SK-N-SH (cell line): Measurements from ENCODE around the gene PIP5K1B.

Experiments
- GATA2 ChIP-seq: sonication (generic); formaldehyde crosslinking; IDR thresholded peaks from 2 replicates; pipeline ENCODE4 v1.5.0; 2020; ENCODE audit warnings: mild to moderate bottlenecking, missing genetic modification reagents
- IRF3 ChIP-seq: fragments of 150-350 bp; IDR thresholded peaks from 2 replicates; pipeline ENCODE4 v1.6.1; 2016; ENCODE audit warnings: mild to moderate bottlenecking, low read depth, low read length
- JUND ChIP-seq: IDR thresholded peaks from 2 replicates; pipeline ENCODE4 v1.4.0; 2012
- MAX ChIP-seq: IDR thresholded peaks from 2 replicates; pipeline ENCODE4 v1.4.0; 2012; ENCODE audit warnings: low read depth
- RAD21 ChIP-seq: IDR thresholded peaks from 2 replicates; pipeline ENCODE4 v1.6.1; 2012; ENCODE audit warnings: mild to moderate bottlenecking, low read length
- SIN3A ChIP-seq: IDR thresholded peaks from 2 replicates; pipeline ENCODE4 v1.6.1; 2012; ENCODE audit warnings: low read depth, mild to moderate bottlenecking, low read length, moderate library complexity, borderline replicate concordance
- SMC3 ChIP-seq: IDR thresholded peaks from 2 replicates; pipeline ENCODE4 v1.6.1; 2012; ENCODE audit warnings: low read depth, low read length, improper control_type of control experiment
- TAF1 ChIP-seq: IDR thresholded peaks from 2 replicates; pipeline ENCODE4 v1.6.1; 2012; ENCODE audit warnings: low read depth, mild to moderate bottlenecking, low read length, moderate library complexity, borderline replicate concordance
- USF1 ChIP-seq: IDR thresholded peaks from 2 replicates; pipeline ENCODE4 v1.4.0; 2012; ENCODE audit warnings: low read depth, borderline replicate concordance
- TF ChIP-seq, protein P1 (sequence below): IDR thresholded peaks from 2 replicates; pipeline ENCODE4; 2012
- TF ChIP-seq, protein P2 (sequence below): fragments of 200-600 bp; sonication (generic); IDR thresholded peaks from 2 replicates; pipeline ENCODE4 v1.6.1; 2017; ENCODE audit warnings: antibody characterized with exemption, mild to moderate bottlenecking, moderate library complexity

DNA sequence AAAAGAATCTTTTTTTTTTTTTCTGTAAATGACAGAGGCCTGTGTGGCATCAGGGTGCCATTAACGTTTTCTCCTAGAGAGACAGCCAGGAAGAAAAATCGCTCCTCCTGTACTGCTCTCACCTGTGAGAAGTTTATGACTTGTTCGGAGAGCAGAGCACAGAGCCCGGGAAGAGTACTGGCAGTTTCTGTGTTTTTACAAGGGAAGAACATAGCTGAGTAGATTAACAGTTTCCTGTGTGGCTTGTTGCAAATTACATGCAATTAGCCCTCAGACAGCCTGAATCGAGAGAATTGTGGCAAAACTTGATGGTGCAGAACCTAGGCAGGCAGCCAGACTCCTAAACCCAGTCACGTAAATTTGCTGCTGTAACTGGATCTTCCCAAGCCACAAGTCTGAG is 276.7 kb downstream of the PIP5K1B start:
- no peak for TF ChIP-seq TAF1
- TF ChIP-seq, protein P1, sequence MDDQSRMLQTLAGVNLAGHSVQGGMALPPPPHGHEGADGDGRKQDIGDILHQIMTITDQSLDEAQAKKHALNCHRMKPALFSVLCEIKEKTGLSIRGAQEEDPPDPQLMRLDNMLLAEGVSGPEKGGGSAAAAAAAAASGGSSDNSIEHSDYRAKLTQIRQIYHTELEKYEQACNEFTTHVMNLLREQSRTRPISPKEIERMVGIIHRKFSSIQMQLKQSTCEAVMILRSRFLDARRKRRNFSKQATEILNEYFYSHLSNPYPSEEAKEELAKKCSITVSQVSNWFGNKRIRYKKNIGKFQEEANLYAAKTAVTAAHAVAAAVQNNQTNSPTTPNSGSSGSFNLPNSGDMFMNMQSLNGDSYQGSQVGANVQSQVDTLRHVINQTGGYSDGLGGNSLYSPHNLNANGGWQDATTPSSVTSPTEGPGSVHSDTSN: no peak
- TF ChIP-seq USF1: no peak
- TF ChIP-seq, protein P2, sequence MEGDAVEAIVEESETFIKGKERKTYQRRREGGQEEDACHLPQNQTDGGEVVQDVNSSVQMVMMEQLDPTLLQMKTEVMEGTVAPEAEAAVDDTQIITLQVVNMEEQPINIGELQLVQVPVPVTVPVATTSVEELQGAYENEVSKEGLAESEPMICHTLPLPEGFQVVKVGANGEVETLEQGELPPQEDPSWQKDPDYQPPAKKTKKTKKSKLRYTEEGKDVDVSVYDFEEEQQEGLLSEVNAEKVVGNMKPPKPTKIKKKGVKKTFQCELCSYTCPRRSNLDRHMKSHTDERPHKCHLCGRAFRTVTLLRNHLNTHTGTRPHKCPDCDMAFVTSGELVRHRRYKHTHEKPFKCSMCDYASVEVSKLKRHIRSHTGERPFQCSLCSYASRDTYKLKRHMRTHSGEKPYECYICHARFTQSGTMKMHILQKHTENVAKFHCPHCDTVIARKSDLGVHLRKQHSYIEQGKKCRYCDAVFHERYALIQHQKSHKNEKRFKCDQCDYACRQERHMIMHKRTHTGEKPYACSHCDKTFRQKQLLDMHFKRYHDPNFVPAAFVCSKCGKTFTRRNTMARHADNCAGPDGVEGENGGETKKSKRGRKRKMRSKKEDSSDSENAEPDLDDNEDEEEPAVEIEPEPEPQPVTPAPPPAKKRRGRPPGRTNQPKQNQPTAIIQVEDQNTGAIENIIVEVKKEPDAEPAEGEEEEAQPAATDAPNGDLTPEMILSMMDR: no peak
- no peak for TF ChIP-seq GATA2 (CRISPR knock-in tag)
- TF ChIP-seq SIN3A: no peak
- no peak for TF ChIP-seq MAX
- no peak for TF ChIP-seq RAD21
- TF ChIP-seq JUND: no peak
- no peak for TF ChIP-seq IRF3
- no peak for TF ChIP-seq SMC3
